HG03097 (cell line): ENCODE measurements around the gene BRSK1.
A peak's percentile ranks its signal among the peaks of the same experiment; 100 is the strongest.

Experiments
- ATAC-seq: cut with Tn5 transposase; IDR thresholded peaks from one replicate; pipeline ENCODE4 v1.9.1; 2021; ENCODE audit not compliant: unreplicated experiment, low FRiP score

BRSK1 gene

DNA sequence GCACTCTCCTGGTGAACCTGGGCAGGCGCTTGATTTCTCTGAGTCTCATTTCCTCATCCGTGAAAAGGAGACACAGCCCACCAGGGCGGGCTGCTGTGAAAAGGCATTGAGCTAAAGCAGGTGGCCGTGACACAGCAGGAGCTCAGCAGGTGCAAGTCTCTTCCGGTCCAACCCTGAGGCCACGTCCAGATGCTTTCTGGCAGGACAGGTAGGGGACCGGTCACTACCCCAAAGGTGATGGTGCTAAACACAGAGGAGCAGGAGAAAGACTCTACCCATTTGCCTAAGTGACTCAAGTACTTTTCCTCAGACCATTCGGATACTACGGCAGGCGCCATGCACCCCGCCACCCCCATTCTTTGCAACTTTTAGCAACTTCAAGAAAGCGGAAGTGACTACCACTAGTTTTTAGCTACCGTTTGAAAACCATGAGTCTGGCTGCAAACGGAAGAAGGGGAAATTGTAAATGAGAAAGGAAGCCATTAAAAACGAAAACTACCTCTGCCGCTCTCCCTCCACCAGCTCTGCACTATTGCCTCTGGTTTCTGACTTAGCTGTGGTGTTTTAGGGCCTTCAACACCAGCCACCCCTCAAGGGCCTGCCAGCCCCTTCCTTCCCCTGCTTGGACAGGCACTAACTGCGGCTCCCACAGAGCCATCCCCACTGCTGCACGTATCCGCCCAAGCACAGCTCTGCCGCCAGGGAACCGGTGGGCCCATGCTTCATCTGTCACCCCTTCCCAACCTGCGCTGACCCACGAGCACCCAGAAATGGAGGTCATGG, 29.8 kb upstream of the BRSK1 start:
- peak; percentile 34 for ATAC-seq

DNA sequence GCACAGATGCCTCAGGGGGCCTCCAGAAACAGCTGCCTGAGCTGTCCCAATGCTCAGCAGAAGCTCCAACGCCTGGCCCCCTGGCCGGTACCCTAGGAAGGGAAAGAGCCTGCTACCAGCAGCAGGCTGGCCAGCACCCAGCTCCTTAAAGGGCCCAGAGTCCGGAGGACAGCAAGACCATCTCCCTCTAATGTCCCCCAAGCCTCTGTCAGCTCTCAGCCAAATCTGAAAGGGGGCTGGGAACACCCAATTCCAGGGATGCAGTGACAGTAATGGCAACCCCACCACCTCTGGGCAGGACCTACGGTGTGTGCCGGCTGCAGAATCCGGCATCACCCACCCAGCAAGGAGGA, 29.2 kb upstream of the BRSK1 start:
- ATAC-seq = no peak

- ATAC-seq = no peak
Observed at GRCh38 chr19:55255618-55256423, 28.0 kb upstream of the BRSK1 start.

- ATAC-seq = no peak
Observed at GRCh38 chr19:55256562-55257460, 27.0 kb upstream of the BRSK1 start.

DNA sequence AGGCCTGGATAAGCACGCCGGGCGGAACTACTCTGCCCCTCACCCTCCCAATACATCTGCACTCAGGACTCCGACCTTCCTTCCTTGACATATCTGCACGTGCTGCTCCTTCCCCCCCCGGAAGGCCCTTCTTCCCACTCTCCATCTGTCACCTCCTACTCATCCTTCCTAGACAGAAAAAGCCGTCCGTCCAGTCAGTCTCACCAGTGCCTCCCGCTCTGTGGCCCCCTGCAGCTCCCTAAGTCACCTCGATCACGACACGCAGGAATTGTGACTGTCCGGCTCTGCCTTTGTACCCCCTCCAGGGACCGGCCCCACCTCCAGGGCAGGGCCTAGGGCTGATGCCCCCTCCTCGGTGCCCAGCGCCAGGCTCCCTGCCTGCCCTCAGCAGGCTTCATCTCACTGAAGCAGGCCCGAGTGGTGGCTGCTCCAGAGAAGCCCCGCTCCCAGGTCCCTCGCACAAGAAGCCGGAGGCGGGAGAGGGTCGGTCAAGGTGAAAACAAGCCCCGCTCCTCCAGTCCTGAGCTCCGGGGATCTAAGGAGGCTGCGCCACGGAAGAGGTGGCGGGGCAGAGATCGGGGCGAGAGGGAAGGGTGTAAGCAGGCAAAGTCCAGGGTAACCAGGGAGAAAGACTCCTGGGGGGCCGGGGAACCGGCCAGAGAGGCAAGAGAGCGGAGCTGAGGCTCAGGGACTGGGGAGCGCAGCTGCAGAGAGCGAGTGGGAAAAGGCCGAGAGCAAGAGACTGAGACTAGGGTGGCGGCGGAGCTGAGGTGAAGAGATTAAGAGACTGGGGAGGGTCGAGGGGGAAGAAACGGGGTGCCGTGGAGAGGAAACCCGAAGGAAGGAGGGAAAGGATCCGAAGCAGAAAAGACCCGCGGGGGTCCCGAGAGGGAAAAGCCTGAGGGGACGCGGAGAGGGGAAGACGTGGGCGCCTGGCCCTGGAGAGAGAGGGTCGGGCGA, 26.1 kb upstream of the BRSK1 start:
- no peak for ATAC-seq

DNA sequence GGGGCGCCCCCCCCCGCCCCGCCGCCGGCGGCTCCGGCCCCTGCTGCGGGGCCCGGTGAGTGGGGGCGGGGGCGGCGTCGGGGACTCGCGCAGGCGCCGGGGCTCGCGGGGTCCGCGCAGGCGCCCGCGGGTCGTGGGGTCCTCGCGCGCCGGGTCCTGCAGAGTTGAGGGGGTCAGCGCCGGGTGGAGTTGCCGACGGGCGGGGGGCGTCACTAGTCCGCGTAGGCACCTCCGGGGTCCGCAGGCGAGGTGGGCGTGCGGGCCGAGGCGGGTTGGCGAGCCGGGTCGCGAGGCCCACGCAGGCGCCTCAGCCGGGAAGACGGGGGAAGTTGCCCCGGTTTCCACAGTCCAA, 25.3 kb upstream of the BRSK1 start:
- ATAC-seq = peak; percentile 5

GRCh38 chr19:55258828-55259539, 24.8 kb upstream of the BRSK1 start, which contains the start of gene PPP6R1:
Gene PPP6R1 (minus strand): TSS chr19:55259017. CDS start chr19:55247103, 11,914 bp downstream.
- peak; percentile 62 for ATAC-seq

GRCh38 chr19:55259540-55260210, 24.1 kb upstream of the BRSK1 start:
- ATAC-seq = no peak

DNA sequence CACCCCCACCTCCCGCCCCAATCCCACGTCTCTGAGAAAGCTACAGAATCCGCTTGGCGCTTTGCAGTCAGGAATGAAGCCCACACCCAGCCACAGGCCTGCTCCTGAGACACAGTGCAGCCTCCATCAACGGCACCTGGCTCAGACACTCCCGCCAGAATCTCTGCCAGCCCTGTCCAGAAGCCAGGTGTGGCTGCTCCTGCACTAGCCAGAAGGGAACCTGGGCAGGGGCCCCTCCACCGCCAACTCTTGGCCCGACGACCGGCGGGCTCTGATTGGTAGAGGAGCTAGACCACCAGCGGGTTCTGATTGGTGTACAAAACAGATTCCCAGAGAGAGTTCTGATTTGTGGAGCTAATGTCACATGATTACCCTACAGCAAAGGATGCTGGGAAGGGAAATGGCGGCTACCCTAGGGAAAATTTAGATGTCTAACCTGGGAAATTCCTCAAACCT, 22.1 kb upstream of the BRSK1 start:
- ATAC-seq = no peak

GRCh38 chr19:55262359-55262758, 21.4 kb upstream of the BRSK1 start:
- ATAC-seq = no peak

DNA sequence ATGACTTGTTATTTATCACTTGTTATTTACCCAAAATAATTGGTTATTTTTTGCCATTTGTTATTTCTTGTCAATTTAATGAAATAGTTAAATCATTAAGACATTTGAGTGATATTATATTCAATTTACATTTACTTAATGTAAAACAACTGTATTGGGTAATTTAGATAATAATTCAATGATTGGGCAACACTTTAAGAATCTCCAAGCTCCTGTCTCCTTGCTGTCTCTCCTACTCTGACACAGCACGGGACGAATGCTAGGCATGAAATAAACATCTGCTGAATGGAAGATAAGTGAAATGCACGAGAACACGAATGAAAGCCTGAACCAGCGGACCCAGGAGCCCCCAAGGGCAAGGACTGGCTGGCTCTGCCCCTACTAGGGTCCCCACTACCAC, 19.3 kb upstream of the BRSK1 start:
- no peak for ATAC-seq

DNA sequence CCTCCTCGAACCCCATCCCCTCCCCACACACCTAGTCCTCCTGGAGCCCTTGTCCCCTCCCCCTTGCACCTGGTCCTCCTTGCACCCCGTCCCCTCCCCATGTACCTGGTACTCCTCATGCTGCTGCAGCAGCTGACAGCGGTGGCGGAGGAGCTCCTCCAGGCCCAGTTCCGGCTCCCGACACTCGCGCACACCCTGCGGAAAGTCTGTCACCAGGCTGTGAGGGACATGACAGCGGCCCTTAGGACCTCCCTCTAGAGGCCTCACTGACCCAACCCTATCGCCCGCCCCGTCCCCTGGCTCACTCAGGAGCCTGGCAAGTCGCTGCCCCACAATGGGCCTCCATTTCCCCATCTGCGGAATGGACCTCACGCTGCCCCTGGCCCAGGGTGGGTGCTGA, 18.6 kb upstream of the BRSK1 start:
- ATAC-seq = no peak

- ATAC-seq = no peak
Observed at GRCh38 chr19:55265723-55266386, 17.9 kb upstream of the BRSK1 start.

DNA sequence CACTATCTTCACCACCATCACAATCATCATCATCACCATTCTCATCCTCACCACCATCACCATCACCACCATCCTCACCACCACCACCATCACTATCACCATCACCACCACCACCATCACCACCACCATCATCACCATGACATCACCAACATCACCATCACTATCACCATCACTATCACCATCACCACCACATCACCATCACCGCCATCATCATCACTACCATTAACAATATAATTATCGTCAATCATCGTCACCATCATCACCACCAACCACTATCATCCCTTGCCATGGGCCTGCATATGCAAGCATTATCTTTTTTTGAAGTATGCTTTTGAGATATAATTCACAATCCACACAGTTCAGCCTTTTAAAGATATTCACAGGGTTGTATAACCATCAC, 17.4 kb upstream of the BRSK1 start:
- ATAC-seq = no peak

DNA sequence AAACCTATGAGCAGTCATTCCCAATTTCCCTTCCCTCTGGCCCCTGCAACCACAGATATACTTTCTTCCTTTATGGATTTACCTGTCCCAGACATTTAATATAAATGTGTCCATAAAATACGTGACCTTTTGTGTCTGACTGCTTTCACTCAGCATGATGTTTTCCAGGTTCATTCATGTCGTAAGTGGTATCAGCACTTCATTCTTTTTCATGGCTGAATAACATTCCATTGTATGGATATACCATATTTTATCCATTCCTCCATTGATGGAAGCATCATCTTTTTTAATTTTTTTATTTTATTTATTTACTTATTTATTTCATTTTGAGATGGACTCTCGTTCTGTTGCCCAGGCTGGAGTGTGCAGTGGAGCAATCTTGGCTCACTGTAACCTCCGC, 17.0 kb upstream of the BRSK1 start:
- no peak for ATAC-seq

GRCh38 chr19:55269299-55269698, 14.5 kb upstream of the BRSK1 start:
- ATAC-seq = no peak

DNA sequence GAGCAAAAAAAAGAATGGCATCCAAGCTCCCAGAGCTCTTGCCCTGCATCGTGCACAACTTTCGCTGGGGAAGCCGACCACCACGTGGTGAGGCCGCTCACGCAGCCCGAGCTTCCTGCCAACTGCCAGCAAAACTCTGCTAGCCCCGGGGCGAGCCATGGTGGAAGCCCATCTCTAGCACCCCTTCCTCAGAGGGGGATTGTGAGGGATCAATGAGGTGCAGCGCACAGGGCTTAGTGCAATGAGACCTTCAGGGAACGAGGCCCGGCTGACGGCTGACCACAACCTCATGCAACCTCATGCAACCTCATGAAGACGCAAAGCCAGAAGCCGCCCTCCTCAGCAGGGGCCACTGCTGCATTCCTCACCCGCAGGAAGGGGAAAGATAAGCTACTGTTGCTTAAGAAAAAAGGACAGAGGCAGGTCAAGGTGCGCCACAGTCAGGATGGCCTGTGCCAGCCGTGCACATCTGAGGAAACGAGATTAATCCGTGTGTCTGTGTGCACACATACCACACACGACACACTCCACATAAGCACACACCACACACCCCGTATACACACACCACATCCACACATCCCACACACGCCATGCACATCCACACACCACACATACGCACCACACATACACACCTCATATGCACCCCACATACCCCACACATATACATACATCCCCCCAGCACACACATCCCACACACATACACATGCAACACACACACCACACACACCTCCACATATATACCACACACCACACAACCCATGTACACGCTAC, 13.4 kb upstream of the BRSK1 start:
- ATAC-seq = no peak
